HG03469 (cell line): Measurements from ENCODE around the gene HIF1A.
"Not testable (repeated sequence)": the region's sequence is repeated elsewhere in the genome, so short reads cannot be mapped to it uniquely, and the experiment has no call there.

Experiments
- ATAC-seq: cut with Tn5 transposase; IDR thresholded peaks from one replicate; pipeline ENCODE4 v1.9.1; 2021; ENCODE audit warnings: mild to moderate bottlenecking, moderate library complexity, moderate number of reproducible peaks; ENCODE audit not compliant: unreplicated experiment

HIF1A gene

GRCh38 chr14:61694830-61695694, at the start of gene HIF1A:
Gene HIF1A (plus strand): TSS chr14:61695513. CDS start chr14:61695805, 292 bp downstream.
- peak; percentile 82 for ATAC-seq

GRCh38 chr14:61646366-61647116, 48.8 kb upstream of the HIF1A start:
- ATAC-seq: no peak

GRCh38 chr14:61647704-61648103, 47.6 kb upstream of the HIF1A start:
- ATAC-seq: no peak

- no peak for ATAC-seq
These were observed 46.9 kb upstream of the HIF1A start for GRCh38 chr14:61648377-61648776.

GRCh38 chr14:61649283-61649682, 46.0 kb upstream of the HIF1A start:
- no peak for ATAC-seq

GRCh38 chr14:61651355-61651754, 44.0 kb upstream of the HIF1A start:
- ATAC-seq: no peak

- no peak for ATAC-seq
These were observed 42.6 kb upstream of the HIF1A start for GRCh38 chr14:61652526-61653262.

GRCh38 chr14:61653507-61653906, 41.8 kb upstream of the HIF1A start:
- ATAC-seq: no peak

- no peak for ATAC-seq
These were observed 41.3 kb upstream of the HIF1A start for GRCh38 chr14:61654026-61654425.

GRCh38 chr14:61655777-61656176, 39.5 kb upstream of the HIF1A start:
- ATAC-seq: no peak

- no peak for ATAC-seq
These were observed 39.0 kb upstream of the HIF1A start for GRCh38 chr14:61656341-61656740.

- not testable (repeated sequence) for ATAC-seq
These were observed 37.2 kb upstream of the HIF1A start for GRCh38 chr14:61658111-61658510.

GRCh38 chr14:61659582-61659981, 35.7 kb upstream of the HIF1A start:
- ATAC-seq: no peak

- peak; percentile 1 for ATAC-seq
These were observed 33.6 kb upstream of the HIF1A start for GRCh38 chr14:61661471-61662400.

GRCh38 chr14:61662437-61663311, 32.6 kb upstream of the HIF1A start:
- peak; percentile 70 for ATAC-seq

- ATAC-seq: no peak
These were observed 31.9 kb upstream of the HIF1A start for GRCh38 chr14:61663312-61663979.

- ATAC-seq: no peak
These were observed 27.0 kb upstream of the HIF1A start for GRCh38 chr14:61668282-61668681.

- no peak for ATAC-seq
These were observed 24.7 kb upstream of the HIF1A start for GRCh38 chr14:61670576-61670975.

GRCh38 chr14:61671082-61671481, 24.2 kb upstream of the HIF1A start:
- peak; percentile 77 for ATAC-seq
